Measurements from ENCODE around the gene MGAT4B. TPM values are rescaled to one million over a fixed set of nuclear protein-coding genes. Genes with fewer than 3 reads are reported as not detected.

Gene MGAT4B
- total and polyA plus RNA-seq, 2 of the 13 experiments (the other 11 are each of a cell fraction or from before 2014, with no cell fraction given), result 93.5 to 130 TPM

DNA sequence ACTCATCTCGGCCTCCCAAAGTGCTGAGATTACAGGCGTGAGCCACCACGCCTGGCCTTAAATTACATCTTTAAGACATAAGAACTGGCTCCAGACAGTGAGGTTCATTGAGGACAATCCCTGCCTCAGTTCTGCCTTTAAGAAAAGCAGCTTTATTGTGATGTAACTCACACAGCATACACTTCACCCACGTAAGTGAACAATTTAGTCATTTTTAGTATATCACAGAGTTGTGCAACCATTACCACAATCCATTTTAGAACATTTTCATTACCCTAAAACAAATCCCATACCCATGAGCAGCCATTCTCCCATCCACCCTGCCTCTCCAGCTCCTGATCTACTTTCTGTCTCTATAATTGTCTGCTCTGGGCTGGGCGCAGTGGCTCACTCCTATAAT lies 36.9 kb downstream of the MGAT4B start (continued):
- TF ChIP-seq ZBTB26 (CRISPR knock-in tag; IDR thresholded peaks at IDR 0.05; ENCODE audit: borderline replicate concordance) (no peak), ZNF777 (CRISPR knock-in tag; IDR thresholded peaks at IDR 0.05) (no peak), NRL (CRISPR knock-in tag; IDR thresholded peaks at IDR 0.05; ENCODE audit: borderline replicate concordance) (no peak), REPIN1 (CRISPR knock-in tag; IDR thresholded peaks at IDR 0.05; ENCODE audit: borderline replicate concordance, low read depth) (no peak), NCOR1 (IDR thresholded peaks at IDR 0.05; ENCODE audit: borderline replicate concordance, low read length) (no peak)

- intact Hi-C loops (cut with micrococcal nuclease; ENCODE audit: unreplicated experiment) (loop anchor here (10.0 kb wide), 1 partner anchor 136 kb away; the partner anchor contains the start of gene TBC1D9B), in situ Hi-C loops (cut with HindIII; ENCODE audit: extremely low pct_ligation_motif_present, low pct_unique_long_range_greater_than_20kb) (loop anchor here (25.0 kb wide), 1 partner anchor 318 kb away; no protein-coding TSS in a partner anchor)
- 95% methylated on average over 6 of the region's 6 CpGs for WGBS (ENCODE audit: low lambda C conversion rate)
- Histone ChIP-seq H3K36me3 (replicated peaks in 1 of 2; ENCODE audit: control insufficient read depth in 1 of 2, insufficient read depth in 2 of 2, low read length in 2 of 2) (peaks cover 42 to 85% of the 10 kb centered on the region in 2 experiments), H3K27ac (ENCODE audit: extremely low read length, insufficient read depth, low read length) (no peak overlapping the region), H3K4me3 (replicated peaks in 1 of 3; ENCODE audit: insufficient read depth in 1 of 3, low read depth in 2 of 3, low read length in 3 of 3) (no peak overlapping the region), H3K27me3 (ENCODE audit: control insufficient read depth in 1 of 2, insufficient read depth in 2 of 2, low read length in 2 of 2) (no peaks in the 10 kb centered on the region), H3K4me1 (ENCODE audit: insufficient read depth, low read length) (no peaks in the 10 kb centered on the region), H3K79me2 (ENCODE audit: insufficient read depth, low read length) (peaks cover 8% of the 10 kb centered on the region), H3K9ac (ENCODE audit: insufficient read depth, low read depth, low read length) (no peak overlapping the region), H3K4me2 (ENCODE audit: low read depth, low read length) (no peak overlapping the region), H4K20me1 (ENCODE audit: insufficient read depth, low read length) (no peaks in the 10 kb centered on the region), H2AFZ (ENCODE audit: low read length) (no peak overlapping the region), H3K9me3 (ENCODE audit: low read length) (no peaks in the 10 kb centered on the region)
- BruUV-seq (replicated peaks), result no TSS peak
- ATAC-seq (no peak), DNase-seq (ENCODE audit: low spot score) (no peak), FAIRE-seq (no peak)
- ChIA-PET CTCF (ENCODE audit: low intra/inter-chr PET ratio, low total read pairs) (no interaction called here), POLR2A (no interaction called here)
- no peak for TF ChIP-seq BATF2 (CRISPR knock-in tag; IDR thresholded peaks at IDR 0.05)
- TF ChIP-seq NR2C2 (CRISPR knock-in tag; IDR thresholded peaks at IDR 0.05; ENCODE audit: borderline replicate concordance), result no peak
- no peak for TF ChIP-seq ARHGAP35 (CRISPR knock-in tag; IDR thresholded peaks at IDR 0.05; ENCODE audit: borderline replicate concordance)
- no peak for TF ChIP-seq REL (CRISPR knock-in tag; conservative IDR thresholded peaks at IDR 0.05)
- TF ChIP-seq SETDB1 (CRISPR knock-in tag; IDR thresholded peaks at IDR 0.05; ENCODE audit: borderline replicate concordance), result no peak
- no peak for TF ChIP-seq ZNF12 (CRISPR knock-in tag; IDR thresholded peaks at IDR 0.05)
- no peak for TF ChIP-seq ZSCAN31 (CRISPR knock-in tag; IDR thresholded peaks at IDR 0.05; ENCODE audit: low read depth)
- TF ChIP-seq ZNF567 (CRISPR knock-in tag; IDR thresholded peaks at IDR 0.05; ENCODE audit: borderline replicate concordance), result no peak
- TF ChIP-seq, protein P1, sequence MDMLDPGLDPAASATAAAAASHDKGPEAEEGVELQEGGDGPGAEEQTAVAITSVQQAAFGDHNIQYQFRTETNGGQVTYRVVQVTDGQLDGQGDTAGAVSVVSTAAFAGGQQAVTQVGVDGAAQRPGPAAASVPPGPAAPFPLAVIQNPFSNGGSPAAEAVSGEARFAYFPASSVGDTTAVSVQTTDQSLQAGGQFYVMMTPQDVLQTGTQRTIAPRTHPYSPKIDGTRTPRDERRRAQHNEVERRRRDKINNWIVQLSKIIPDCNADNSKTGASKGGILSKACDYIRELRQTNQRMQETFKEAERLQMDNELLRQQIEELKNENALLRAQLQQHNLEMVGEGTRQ (IDR thresholded peaks at IDR 0.05; ENCODE audit: low read depth, low read length), result no peak
- TF ChIP-seq, protein P1 (CRISPR knock-in tag; IDR thresholded peaks at IDR 0.05; ENCODE audit: borderline replicate concordance), result no peak
- no peak for TF ChIP-seq SRF (IDR thresholded peaks at IDR 0.05; ENCODE audit: low read depth, low read length)
- TF ChIP-seq, protein P2, sequence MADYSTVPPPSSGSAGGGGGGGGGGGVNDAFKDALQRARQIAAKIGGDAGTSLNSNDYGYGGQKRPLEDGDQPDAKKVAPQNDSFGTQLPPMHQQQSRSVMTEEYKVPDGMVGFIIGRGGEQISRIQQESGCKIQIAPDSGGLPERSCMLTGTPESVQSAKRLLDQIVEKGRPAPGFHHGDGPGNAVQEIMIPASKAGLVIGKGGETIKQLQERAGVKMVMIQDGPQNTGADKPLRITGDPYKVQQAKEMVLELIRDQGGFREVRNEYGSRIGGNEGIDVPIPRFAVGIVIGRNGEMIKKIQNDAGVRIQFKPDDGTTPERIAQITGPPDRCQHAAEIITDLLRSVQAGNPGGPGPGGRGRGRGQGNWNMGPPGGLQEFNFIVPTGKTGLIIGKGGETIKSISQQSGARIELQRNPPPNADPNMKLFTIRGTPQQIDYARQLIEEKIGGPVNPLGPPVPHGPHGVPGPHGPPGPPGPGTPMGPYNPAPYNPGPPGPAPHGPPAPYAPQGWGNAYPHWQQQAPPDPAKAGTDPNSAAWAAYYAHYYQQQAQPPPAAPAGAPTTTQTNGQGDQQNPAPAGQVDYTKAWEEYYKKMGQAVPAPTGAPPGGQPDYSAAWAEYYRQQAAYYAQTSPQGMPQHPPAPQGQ (CRISPR knock-in tag; IDR thresholded peaks at IDR 0.05; ENCODE audit: borderline replicate concordance), result no peak
- TF ChIP-seq GLI4 (CRISPR knock-in tag; IDR thresholded peaks at IDR 0.05; ENCODE audit: borderline replicate concordance), result no peak
Measured at GRCh38 chr5:179769271-179769670, 37.4 kb downstream of the MGAT4B start.

Measured in HepG2 (cell line).